Esophagus muscularis mucosa (tissue), 4 donors: ENCODE data around the gene TAF6L.

Experiments used
- EP300 ChIP-seq: sonication (generic); formaldehyde crosslinking; IDR thresholded peaks from one replicate; pipeline ENCODE4 v1.6.1; 2017; ENCODE audit warnings: antibody characterized with exemption
- POLR2A ChIP-seq: fragments of 450-650 bp; IDR thresholded peaks from one replicate; pipeline ENCODE4 v1.6.1; 2017; ENCODE audit warnings: antibody characterized with exemption, moderate library complexity, mild to moderate bottlenecking, low read depth
- POLR2AphosphoS5 ChIP-seq, 2 donors: sonication (generic); formaldehyde crosslinking; IDR thresholded peaks; one replicate each; pipeline ENCODE4 v1.6.1; 2017; ENCODE audit warnings: antibody characterized with exemption in 2 of 2
- TF ChIP-seq, protein P1 (sequence below), 3 experiments: fragments of 200-600 bp in 2 of 3; fragments of 450-650 bp in 1 of 3; sonication (generic) in 2 of 3; IDR thresholded peaks; one replicate each; pipeline ENCODE4 v1.5.1; 2017 to 2019; ENCODE audit warnings: antibody characterized with exemption in 3 of 3, mild to moderate bottlenecking in 2 of 3, moderate library complexity in 1 of 3

DNA sequence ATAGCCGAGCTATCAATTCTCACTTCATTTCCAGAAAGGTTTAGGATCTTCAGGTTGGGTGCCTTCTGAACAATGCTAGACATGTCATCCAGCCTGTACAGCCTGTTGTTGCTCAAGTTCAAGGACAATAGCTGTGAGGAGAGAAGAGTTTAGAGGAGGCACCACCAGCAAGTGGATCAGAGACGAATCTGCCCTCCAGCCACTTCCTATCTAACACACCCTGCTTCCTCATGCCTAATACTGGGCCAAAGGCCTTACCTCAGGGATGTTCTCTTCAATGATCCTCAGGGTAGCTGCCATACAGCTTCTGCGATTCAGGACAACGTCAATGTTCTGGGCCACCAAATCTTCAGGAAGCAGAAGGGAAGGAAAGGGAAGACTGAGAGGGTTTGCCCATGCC is 29.9 kb downstream of the TAF6L start:
- TF ChIP-seq, protein P1, sequence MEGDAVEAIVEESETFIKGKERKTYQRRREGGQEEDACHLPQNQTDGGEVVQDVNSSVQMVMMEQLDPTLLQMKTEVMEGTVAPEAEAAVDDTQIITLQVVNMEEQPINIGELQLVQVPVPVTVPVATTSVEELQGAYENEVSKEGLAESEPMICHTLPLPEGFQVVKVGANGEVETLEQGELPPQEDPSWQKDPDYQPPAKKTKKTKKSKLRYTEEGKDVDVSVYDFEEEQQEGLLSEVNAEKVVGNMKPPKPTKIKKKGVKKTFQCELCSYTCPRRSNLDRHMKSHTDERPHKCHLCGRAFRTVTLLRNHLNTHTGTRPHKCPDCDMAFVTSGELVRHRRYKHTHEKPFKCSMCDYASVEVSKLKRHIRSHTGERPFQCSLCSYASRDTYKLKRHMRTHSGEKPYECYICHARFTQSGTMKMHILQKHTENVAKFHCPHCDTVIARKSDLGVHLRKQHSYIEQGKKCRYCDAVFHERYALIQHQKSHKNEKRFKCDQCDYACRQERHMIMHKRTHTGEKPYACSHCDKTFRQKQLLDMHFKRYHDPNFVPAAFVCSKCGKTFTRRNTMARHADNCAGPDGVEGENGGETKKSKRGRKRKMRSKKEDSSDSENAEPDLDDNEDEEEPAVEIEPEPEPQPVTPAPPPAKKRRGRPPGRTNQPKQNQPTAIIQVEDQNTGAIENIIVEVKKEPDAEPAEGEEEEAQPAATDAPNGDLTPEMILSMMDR (IDR thresholded peaks at IDR 0.05), result no peak
- no peak for TF ChIP-seq POLR2A
- TF ChIP-seq EP300, result no peak
- TF ChIP-seq POLR2AphosphoS5 (IDR thresholded peaks at IDR 0.05), result no peak
